Measurements from ENCODE around the gene CPHXL. TPM values are rescaled to one million over a fixed set of nuclear protein-coding genes. Genes with fewer than 3 reads are reported as not detected.

The CPHXL gene
- total RNA-seq, 1 donor from 2014 or later, result not detected

- DNase-seq (ENCODE audit: low spot score), result no peak
These were observed 24.0 kb downstream of the CPHXL start for GRCh38 chr16:75702242-75702641.

- DNase-seq (ENCODE audit: low spot score), result no peak
These were observed 24.9 kb downstream of the CPHXL start, which contains the start of gene DUXB for GRCh38 chr16:75701361-75701760. Gene DUXB (minus strand): TSS chr16:75701461. CDS start chr16:75701418, 43 bp downstream.

GRCh38 chr16:75697571-75697970 lies 28.7 kb downstream of the CPHXL start:
- no peak for DNase-seq (ENCODE audit: low spot score)

GRCh38 chr16:75695708-75696107 lies 30.6 kb downstream of the CPHXL start:
- DNase-seq (ENCODE audit: low spot score), result no peak

- no peak for DNase-seq (ENCODE audit: low spot score)
These were observed 38.9 kb downstream of the CPHXL start for GRCh38 chr16:75687361-75687760.

- DNase-seq (ENCODE audit: low spot score), result no peak
These were observed 44.0 kb downstream of the CPHXL start for GRCh38 chr16:75682308-75682707.

GRCh38 chr16:75679366-75679765 lies 46.9 kb downstream of the CPHXL start:
- no peak for DNase-seq (ENCODE audit: low spot score)

- DNase-seq (ENCODE audit: low spot score), result no peak
These were observed 49.4 kb downstream of the CPHXL start, which contains the start of gene CPHXL2 for GRCh38 chr16:75676909-75677308. Gene CPHXL2 (minus strand): TSS chr16:75677009. CDS start chr16:75676999, 10 bp downstream.

GRCh38 chr16:75667503-75667902 lies 58.8 kb downstream of the CPHXL start:
- DNase-seq (ENCODE audit: low spot score), result no peak

Other genes starting within 250 kb of the CPHXL start
- 0.16 TPM for gene CHST6, start 231.0 kb downstream of the CPHXL start, total RNA-seq
- gene CHST5, start 190.4 kb downstream of the CPHXL start, total RNA-seq, result not detected
- gene TMEM231, start 170.2 kb downstream of the CPHXL start, total RNA-seq, result 7.2 TPM
- gene GABARAPL2, start 160.1 kb downstream of the CPHXL start, total RNA-seq, result 102 TPM
- gene ADAT1, start 103.2 kb downstream of the CPHXL start, total RNA-seq, result 32.6 TPM
- 101 TPM for gene KARS1, start 78.8 kb downstream of the CPHXL start, total RNA-seq
- gene TERF2IP, start 78.7 kb downstream of the CPHXL start, total RNA-seq, result 46.3 TPM
- gene CPHXL2, start 49.5 kb downstream of the CPHXL start, total RNA-seq, result not detected
- not detected for gene DUXB, start 25.0 kb downstream of the CPHXL start, total RNA-seq

Data from mesenteric fat pad (tissue), 1 donor.